B cell (primary cell): ENCODE measurements around the gene BCL3. TPM values are rescaled to one million over a fixed set of nuclear protein-coding genes. Genes with fewer than 3 reads are reported as not detected.

Experiments used
- ATAC-seq: fragments of 200-7000 bp; cut with Tn5 transposase; one replicate; pipeline ENCODE4 v1.10.0; 2021; ENCODE audit warnings: low read depth, mild to moderate bottlenecking, moderate number of reproducible peaks, moderate library complexity
- CTCF ChIA-PET: fragments of 350-600 bp; sonication (Branson Sonifier 250); formaldehyde crosslinking; loops from one replicate; lab custom pipeline; 2021; ENCODE audit warnings: antibody characterized with exemption, inconsistent platforms; lab: Charles Lee
- POLR2A ChIA-PET: fragments of 350-600 bp; sonication (Branson Sonifier 250); formaldehyde crosslinking; loops from one replicate; lab custom pipeline; 2021; ENCODE audit warnings: antibody characterized with exemption; lab: Charles Lee
- DNase-seq: peaks from one replicate; pipeline ENCODE4 v3.0.0; 2013
- H2AFZ ChIP-seq: 2 replicates; pipeline ENCODE4 v1.6.1; 2012; ENCODE audit warnings: mild to moderate bottlenecking, low read depth, low read length; ENCODE audit not compliant: insufficient read depth, poor library complexity, severe bottlenecking
- H3K27ac ChIP-seq, 2 donors: 1 replicate in 1 of 2; 2 replicates in 1 of 2; pipeline ENCODE4 v1.5.1; 2012 to 2013; ENCODE audit warnings: low read length in 2 of 2, mild to moderate bottlenecking in 2 of 2, moderate library complexity in 1 of 2
- H3K27me3 ChIP-seq, 4 experiments: fragments of 200-600 bp in 1 of 4; sonication (generic) in 1 of 4; replicated peaks in 1 of 4; 1 replicate in 2 of 4; 2 replicates in 2 of 4; pipeline versions ENCODE4 v1.6.1 to v1.7.0; 2013 to 2016; ENCODE audit warnings: low read length in 3 of 4, mild to moderate bottlenecking in 2 of 4, mixed read lengths in 1 of 4, moderate library complexity in 1 of 4; ENCODE audit not compliant: insufficient read depth in 4 of 4, control insufficient read depth in 3 of 4; ENCODE audit errors: control extremely low read depth in 1 of 4
- H3K36me3 ChIP-seq, 2 experiments: replicated peaks in 1 of 2; 1 replicate in 1 of 2; 2 replicates in 1 of 2; pipeline versions ENCODE4 v1.6.1 to v1.7.1; 2013; ENCODE audit warnings: low read length in 1 of 2; ENCODE audit not compliant: insufficient read depth in 2 of 2, control insufficient read depth in 1 of 2; ENCODE audit errors: control extremely low read depth in 1 of 2, extremely low read depth in 1 of 2
- H3K4me1 ChIP-seq, 2 donors: fragments of 200-600 bp in 1 of 2; sonication (generic) in 1 of 2; 1 replicate in 1 of 2; 2 replicates in 1 of 2; pipeline versions ENCODE4 v1.5.1 to v1.6.1; 2013 to 2017; ENCODE audit warnings: low read length in 2 of 2; ENCODE audit not compliant: control insufficient read depth in 2 of 2, insufficient read depth in 2 of 2
- H3K4me2 ChIP-seq: replicated peaks from 2 replicates; pipeline ENCODE3; 2012; ENCODE audit warnings: mild to moderate bottlenecking, low read depth, low read length; ENCODE audit not compliant: poor library complexity, severe bottlenecking
- H3K4me3 ChIP-seq, 5 experiments: fragments of 200-600 bp in 1 of 5; sonication (generic) in 1 of 5; 1 replicate in 3 of 5; 2 replicates in 2 of 5; pipeline versions ENCODE4 v1.5.1 to v1.7.0; 2011 to 2016; ENCODE audit warnings: low read length in 4 of 5, mild to moderate bottlenecking in 4 of 5, low read depth in 2 of 5, control low read depth in 1 of 5, moderate library complexity in 1 of 5; ENCODE audit not compliant: insufficient read depth in 1 of 5; ENCODE audit errors: control extremely low read depth in 1 of 5, extremely low read depth in 1 of 5
- H3K79me2 ChIP-seq: fragments of 200-600 bp; sonication (generic); one replicate; pipeline ENCODE4 v1.6.0; 2016; ENCODE audit warnings: low read length; ENCODE audit not compliant: control insufficient read depth, insufficient read depth
- H3K9ac ChIP-seq: fragments of 200-600 bp; sonication (generic); 2 replicates; pipeline ENCODE4 v1.6.1; 2017; ENCODE audit warnings: mild to moderate bottlenecking, low read length, moderate library complexity
- H3K9me3 ChIP-seq, 3 donors: one replicate each; pipeline versions ENCODE4 v1.6.1 to v1.7.1; 2013; ENCODE audit warnings: low read length in 2 of 3; ENCODE audit not compliant: control insufficient read depth in 2 of 3, insufficient read depth in 1 of 3; ENCODE audit errors: control extremely low read depth in 1 of 3
- H4K20me1 ChIP-seq: 2 replicates; pipeline ENCODE4 v1.6.0; 2012; ENCODE audit warnings: mild to moderate bottlenecking, low read length; ENCODE audit not compliant: insufficient read depth, control insufficient read depth, poor library complexity, severe bottlenecking
- H3K27ac Mint-ChIP-seq: one replicate; pipeline ENCODE4 v1.8.0; 2021; ENCODE audit warnings: mixed read lengths
- H3K27me3 Mint-ChIP-seq: one replicate; pipeline ENCODE4 v1.8.0; 2021; ENCODE audit warnings: mixed read lengths
- H3K4me1 Mint-ChIP-seq: one replicate; pipeline ENCODE4 v1.8.0; 2021; ENCODE audit warnings: mixed read lengths
- H3K4me3 Mint-ChIP-seq: one replicate; pipeline ENCODE4 v1.8.0; 2021; ENCODE audit warnings: mixed read lengths
- H3K9me3 Mint-ChIP-seq: one replicate; pipeline ENCODE4 v1.8.0; 2022; ENCODE audit warnings: mixed read lengths; ENCODE audit not compliant: insufficient read depth
- CTCF ChIP-seq: fragments of 200-600 bp; IDR thresholded peaks from one replicate; pipeline ENCODE4 v1.8.0; 2022; ENCODE audit warnings: antibody characterized with exemption, mild to moderate bottlenecking
- EZH2 ChIP-seq: IDR thresholded peaks from 2 replicates; pipeline ENCODE4 v1.6.1; 2012; ENCODE audit warnings: borderline replicate concordance, low read depth, mild to moderate bottlenecking, moderate library complexity, low read length; ENCODE audit not compliant: insufficient read depth, poor library complexity, severe bottlenecking
- WGBS: methylation state at CpG from one replicate; pipeline ENCODE4 v1.1.5; 2013; ENCODE audit warnings: missing lambda C conversion rate; ENCODE audit not compliant: insufficient coverage; 5-methylcytosine and 5-hydroxymethylcytosine counted together
- intact Hi-C: fragments of 100-400 bp; cut with micrococcal nuclease; formaldehyde crosslinking; loops from one replicate; pipeline ENCODE4 v1.10.0; 2022
- polyA plus RNA-seq: library from polyadenylated mRNA; depleted of rRNA; stranded (reverse); fragments of >200 nt; gene quantifications from 2 replicates; pipeline ENCODE4 v1.2.3, GENCODE V29; 2012
- total RNA-seq, 2 donors: library from RNA; stranded (reverse); fragments of 120-200 nt in 1 of 2; gene quantifications; 1 replicate in 1 of 2; 2 replicates in 1 of 2; pipeline versions ENCODE4 v1.2.3 to v1.2.4, GENCODE V29; 2013 to 2022

BCL3 gene
- total and polyA plus RNA-seq, 2 donors (not counting 1 experiment from before 2014, with no cell fraction given), result 52.3 to 147 TPM

- Histone ChIP-seq H3K27ac (peak overlapping the region; percentile 92), H3K9me3 (no peaks in the 10 kb centered on the region), H3K4me2 (peak overlapping the region; percentile 97), H3K4me3 (peak overlapping the region; percentile 63 to 94 (median 72)), H3K79me2 (peaks cover 8% of the 10 kb centered on the region), H3K27me3 (no peaks in the 10 kb centered on the region), H3K36me3 (peaks cover 2 to 24% of the 10 kb centered on the region in 2 experiments), H3K4me1 (peaks cover 55 to 67% of the 10 kb centered on the region in 2 donors), H4K20me1 (peaks cover 8% of the 10 kb centered on the region), H3K9ac (peak overlapping the region; percentile 92), H2AFZ (no peak overlapping the region)
- POLR2A ChIA-PET, result interaction anchor here (0.5 to 6.2 kb wide), 8 partner anchors 8 to 286 kb away, joined by 3 to 65 read pairs (median 5); no protein-coding TSS in a partner anchor
- Mint-ChIP-seq H3K27ac (peak overlapping the region; percentile 98), H3K9me3 (no peaks in the 10 kb centered on the region), H3K4me1 (peaks cover 60% of the 10 kb centered on the region), H3K4me3 (peak overlapping the region; percentile 97), H3K27me3 (no peaks in the 10 kb centered on the region)
- CTCF ChIA-PET, result interaction anchor here (0.6 to 6.2 kb wide), 9 partner anchors 9 to 80 kb away, joined by 3 to 84 read pairs (median 5); no protein-coding TSS in a partner anchor
- 0% methylated on average over 3 of the region's 11 CpGs for WGBS
- no peak for ATAC-seq
- no peak for DNase-seq
- TF ChIP-seq EZH2 (no peak), CTCF (no peak)
- intact Hi-C loops, result loop anchor here (1.0 to 5.0 kb wide), 5 partner anchors 17 to 324 kb away; partner anchors contain the start of genes GEMIN7, RELB and ZNF296
Measured at GRCh38 chr19:44753626-44753931, 5.1 kb downstream of the BCL3 start.
